Liver (tissue), 9 donors: ENCODE results near the gene SLC39A1. TPM values are rescaled to one million over a fixed set of nuclear protein-coding genes. Genes with fewer than 3 reads are reported as not detected.

Experiments used
- DNase-seq: peaks from one replicate; pipeline ENCODE4 v3.0.0-alpha.2; 2017; ENCODE audit warnings: low spot score
- H3K27ac ChIP-seq, 2 donors: one replicate each; pipeline ENCODE4 v1.7.0; 2013; ENCODE audit warnings: inconsistent platforms in 2 of 2, low read length in 2 of 2, control low read depth in 1 of 2, low read depth in 1 of 2, mild to moderate bottlenecking in 1 of 2
- H3K27me3 ChIP-seq, 4 donors: one replicate each; pipeline versions ENCODE4 v1.6.1 to v1.7.0; 2013; ENCODE audit warnings: low read length in 3 of 4, inconsistent platforms in 1 of 4, mild to moderate bottlenecking in 1 of 4, moderate library complexity in 1 of 4; ENCODE audit not compliant: control insufficient read depth in 4 of 4, insufficient read depth in 4 of 4
- H3K36me3 ChIP-seq, 4 donors: one replicate each; pipeline versions ENCODE4 v1.6.1 to v1.7.0; 2013; ENCODE audit warnings: low read length in 3 of 4, mild to moderate bottlenecking in 3 of 4, low read depth in 1 of 4, moderate library complexity in 1 of 4; ENCODE audit not compliant: control insufficient read depth in 4 of 4, insufficient read depth in 3 of 4
- H3K4me1 ChIP-seq, 4 donors: one replicate each; pipeline versions ENCODE4 v1.6.1 to v1.7.0; 2013; ENCODE audit warnings: low read length in 3 of 4, mild to moderate bottlenecking in 3 of 4, moderate library complexity in 1 of 4; ENCODE audit not compliant: control insufficient read depth in 4 of 4, insufficient read depth in 4 of 4
- H3K4me3 ChIP-seq, 3 donors: one replicate each; pipeline versions ENCODE4 v1.6.1 to v1.7.0; 2013; ENCODE audit warnings: low read length in 3 of 3, control low read depth in 1 of 3, low read depth in 1 of 3, mild to moderate bottlenecking in 1 of 3
- H3K9ac ChIP-seq, 2 donors: one replicate each; pipeline ENCODE4 v1.7.0; 2013; ENCODE audit warnings: low read length in 2 of 2, mild to moderate bottlenecking in 2 of 2, moderate library complexity in 2 of 2, control low read depth in 1 of 2, low read depth in 1 of 2
- H3K9me3 ChIP-seq, 4 donors: one replicate each; pipeline versions ENCODE4 v1.6.1 to v1.7.0; 2013; ENCODE audit warnings: low read length in 3 of 4; ENCODE audit not compliant: control insufficient read depth in 4 of 4
- ATF3 ChIP-seq: IDR thresholded peaks from 2 replicates; pipeline ENCODE4 v1.6.1; 2016; ENCODE audit warnings: antibody characterized with exemption
- FOXA1 ChIP-seq: IDR thresholded peaks from 2 replicates; pipeline ENCODE4 v1.6.1; 2016; ENCODE audit warnings: antibody characterized with exemption
- FOXA2 ChIP-seq: IDR thresholded peaks from 2 replicates; pipeline ENCODE4 v1.6.1; 2016; ENCODE audit warnings: antibody characterized with exemption
- GABPA ChIP-seq, 2 donors: IDR thresholded peaks in 1 of 2; conservative IDR thresholded peaks in 1 of 2; 2 replicates each; pipeline ENCODE4 v1.6.1; 2016; ENCODE audit warnings: antibody characterized with exemption in 2 of 2, mild to moderate bottlenecking in 1 of 2, moderate library complexity in 1 of 2
- HNF4A ChIP-seq, 2 donors: conservative IDR thresholded peaks; 2 replicates each; pipeline ENCODE4 v1.6.1; 2016; ENCODE audit warnings: antibody characterized with exemption in 2 of 2, mild to moderate bottlenecking in 2 of 2
- HNF4G ChIP-seq: IDR thresholded peaks from 2 replicates; pipeline ENCODE4 v1.6.1; 2016; ENCODE audit warnings: antibody characterized with exemption
- JUND ChIP-seq, 2 donors: IDR thresholded peaks; 2 replicates each; pipeline ENCODE4 v1.6.1; 2016; ENCODE audit warnings: antibody characterized with exemption in 2 of 2
- MAX ChIP-seq: IDR thresholded peaks from 2 replicates; pipeline ENCODE4 v1.6.1; 2016; ENCODE audit warnings: antibody characterized with exemption
- NR2F2 ChIP-seq: IDR thresholded peaks from 2 replicates; pipeline ENCODE4 v1.6.1; 2016; ENCODE audit warnings: antibody characterized with exemption
- RAD21 ChIP-seq, 2 donors: IDR thresholded peaks; 2 replicates each; pipeline ENCODE4 v1.6.1; 2016; ENCODE audit warnings: antibody characterized with exemption in 2 of 2, mild to moderate bottlenecking in 2 of 2
- RXRA ChIP-seq, 2 donors: IDR thresholded peaks; 2 replicates each; pipeline ENCODE4 v1.6.1; 2017 to 2018; ENCODE audit warnings: antibody characterized with exemption in 2 of 2, mild to moderate bottlenecking in 1 of 2
- SP1 ChIP-seq: IDR thresholded peaks from 2 replicates; pipeline ENCODE4 v1.6.1; 2018; ENCODE audit warnings: antibody characterized with exemption, mild to moderate bottlenecking
- TAF1 ChIP-seq: conservative IDR thresholded peaks from 2 replicates; pipeline ENCODE4 v1.6.1; 2016; ENCODE audit warnings: antibody characterized with exemption, mild to moderate bottlenecking
- YY1 ChIP-seq: IDR thresholded peaks from 2 replicates; pipeline ENCODE4 v1.6.1; 2016; ENCODE audit warnings: antibody characterized with exemption, mild to moderate bottlenecking
- WGBS: extraction: QIAGEN DNeasy Blood & Tissue Kit; methylation state at CpG from one replicate; pipeline ENCODE4 v1.1.7; 2013; 5-methylcytosine and 5-hydroxymethylcytosine counted together
- polyA plus RNA-seq, 2 donors: library from polyadenylated mRNA; stranded (reverse) in 1 of 2; unstranded in 1 of 2; fragments of 200-250 nt in 1 of 2; fragments of >200 nt in 1 of 2; fragmentation: Nextera tagmentation in 1 of 2; extraction: Ambion mirVana in 1 of 2; gene quantifications; one replicate each; pipeline versions ENCODE4 v1.2.1 to v1.2.3, GENCODE V29; 2013 to 2015
- total RNA-seq, 2 donors: library from RNA; depleted of rRNA; stranded (reverse); fragments of >200 nt; gene quantifications; one replicate each; pipeline ENCODE4 v1.2.3, GENCODE V29; 2014
- TF ChIP-seq, protein P1 (sequence below): fragments of 150-350 bp; IDR thresholded peaks from 2 replicates; pipeline ENCODE4 v1.5.1; 2017; ENCODE audit warnings: improper control_type of control experiment, low read depth, low read length; ENCODE audit not compliant: missing input control
- TF ChIP-seq, protein P2 (sequence below): IDR thresholded peaks from 2 replicates; pipeline ENCODE4 v1.6.1; 2016; ENCODE audit warnings: antibody characterized with exemption
- TF ChIP-seq, protein P3 (sequence below): IDR thresholded peaks from 2 replicates; pipeline ENCODE4 v1.6.1; 2016; ENCODE audit warnings: antibody characterized with exemption, mild to moderate bottlenecking
- donor health status: healthy.
- donor health status: healthy.
- donor health status: healthy.
- donor health status: healthy.
- donor health status: healthy.

SLC39A1 gene
- total and polyA plus RNA-seq, 4 donors = 38.8 to 70.3 (median 54.6) TPM

DNA sequence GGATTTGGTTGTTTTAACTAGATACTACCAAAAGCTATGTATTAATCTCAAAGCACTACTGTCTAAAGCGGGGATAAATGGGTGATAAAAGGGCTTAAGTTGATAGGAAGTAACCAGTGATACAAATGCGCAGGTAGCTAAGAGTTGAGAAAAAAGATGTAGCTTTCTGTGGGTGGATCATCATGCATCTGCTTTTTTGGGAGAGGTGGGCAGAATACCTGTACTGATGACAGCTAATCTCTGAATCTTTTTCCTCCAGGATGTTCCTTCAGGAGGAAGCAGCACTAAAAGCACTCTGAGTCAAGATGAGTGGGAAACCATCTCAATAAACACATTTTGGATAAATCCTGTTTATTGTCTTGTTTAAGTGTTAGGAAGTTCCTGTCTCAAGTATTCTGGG lies 28.5 kb upstream of the SLC39A1 start:
- no peak for TF ChIP-seq YY1
- TF ChIP-seq JUND (IDR thresholded peaks at IDR 0.05) = no peak
- no peak for TF ChIP-seq RXRA (IDR thresholded peaks at IDR 0.05)
- no peak for TF ChIP-seq FOXA2
- no peak for TF ChIP-seq TAF1
- TF ChIP-seq NR2F2 = no peak
- TF ChIP-seq, protein P1, sequence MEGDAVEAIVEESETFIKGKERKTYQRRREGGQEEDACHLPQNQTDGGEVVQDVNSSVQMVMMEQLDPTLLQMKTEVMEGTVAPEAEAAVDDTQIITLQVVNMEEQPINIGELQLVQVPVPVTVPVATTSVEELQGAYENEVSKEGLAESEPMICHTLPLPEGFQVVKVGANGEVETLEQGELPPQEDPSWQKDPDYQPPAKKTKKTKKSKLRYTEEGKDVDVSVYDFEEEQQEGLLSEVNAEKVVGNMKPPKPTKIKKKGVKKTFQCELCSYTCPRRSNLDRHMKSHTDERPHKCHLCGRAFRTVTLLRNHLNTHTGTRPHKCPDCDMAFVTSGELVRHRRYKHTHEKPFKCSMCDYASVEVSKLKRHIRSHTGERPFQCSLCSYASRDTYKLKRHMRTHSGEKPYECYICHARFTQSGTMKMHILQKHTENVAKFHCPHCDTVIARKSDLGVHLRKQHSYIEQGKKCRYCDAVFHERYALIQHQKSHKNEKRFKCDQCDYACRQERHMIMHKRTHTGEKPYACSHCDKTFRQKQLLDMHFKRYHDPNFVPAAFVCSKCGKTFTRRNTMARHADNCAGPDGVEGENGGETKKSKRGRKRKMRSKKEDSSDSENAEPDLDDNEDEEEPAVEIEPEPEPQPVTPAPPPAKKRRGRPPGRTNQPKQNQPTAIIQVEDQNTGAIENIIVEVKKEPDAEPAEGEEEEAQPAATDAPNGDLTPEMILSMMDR = no peak
- TF ChIP-seq MAX = no peak
- no peak for TF ChIP-seq SP1
- TF ChIP-seq, protein P2, sequence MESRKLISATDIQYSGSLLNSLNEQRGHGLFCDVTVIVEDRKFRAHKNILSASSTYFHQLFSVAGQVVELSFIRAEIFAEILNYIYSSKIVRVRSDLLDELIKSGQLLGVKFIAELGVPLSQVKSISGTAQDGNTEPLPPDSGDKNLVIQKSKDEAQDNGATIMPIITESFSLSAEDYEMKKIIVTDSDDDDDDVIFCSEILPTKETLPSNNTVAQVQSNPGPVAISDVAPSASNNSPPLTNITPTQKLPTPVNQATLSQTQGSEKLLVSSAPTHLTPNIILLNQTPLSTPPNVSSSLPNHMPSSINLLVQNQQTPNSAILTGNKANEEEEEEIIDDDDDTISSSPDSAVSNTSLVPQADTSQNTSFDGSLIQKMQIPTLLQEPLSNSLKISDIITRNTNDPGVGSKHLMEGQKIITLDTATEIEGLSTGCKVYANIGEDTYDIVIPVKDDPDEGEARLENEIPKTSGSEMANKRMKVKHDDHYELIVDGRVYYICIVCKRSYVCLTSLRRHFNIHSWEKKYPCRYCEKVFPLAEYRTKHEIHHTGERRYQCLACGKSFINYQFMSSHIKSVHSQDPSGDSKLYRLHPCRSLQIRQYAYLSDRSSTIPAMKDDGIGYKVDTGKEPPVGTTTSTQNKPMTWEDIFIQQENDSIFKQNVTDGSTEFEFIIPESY = no peak
- TF ChIP-seq ATF3 = no peak
- TF ChIP-seq FOXA1 = no peak
- no peak for TF ChIP-seq RAD21 (IDR thresholded peaks at IDR 0.05)
- no peak for TF ChIP-seq HNF4A (conservative IDR thresholded peaks at IDR 0.05)
- TF ChIP-seq, protein P3, sequence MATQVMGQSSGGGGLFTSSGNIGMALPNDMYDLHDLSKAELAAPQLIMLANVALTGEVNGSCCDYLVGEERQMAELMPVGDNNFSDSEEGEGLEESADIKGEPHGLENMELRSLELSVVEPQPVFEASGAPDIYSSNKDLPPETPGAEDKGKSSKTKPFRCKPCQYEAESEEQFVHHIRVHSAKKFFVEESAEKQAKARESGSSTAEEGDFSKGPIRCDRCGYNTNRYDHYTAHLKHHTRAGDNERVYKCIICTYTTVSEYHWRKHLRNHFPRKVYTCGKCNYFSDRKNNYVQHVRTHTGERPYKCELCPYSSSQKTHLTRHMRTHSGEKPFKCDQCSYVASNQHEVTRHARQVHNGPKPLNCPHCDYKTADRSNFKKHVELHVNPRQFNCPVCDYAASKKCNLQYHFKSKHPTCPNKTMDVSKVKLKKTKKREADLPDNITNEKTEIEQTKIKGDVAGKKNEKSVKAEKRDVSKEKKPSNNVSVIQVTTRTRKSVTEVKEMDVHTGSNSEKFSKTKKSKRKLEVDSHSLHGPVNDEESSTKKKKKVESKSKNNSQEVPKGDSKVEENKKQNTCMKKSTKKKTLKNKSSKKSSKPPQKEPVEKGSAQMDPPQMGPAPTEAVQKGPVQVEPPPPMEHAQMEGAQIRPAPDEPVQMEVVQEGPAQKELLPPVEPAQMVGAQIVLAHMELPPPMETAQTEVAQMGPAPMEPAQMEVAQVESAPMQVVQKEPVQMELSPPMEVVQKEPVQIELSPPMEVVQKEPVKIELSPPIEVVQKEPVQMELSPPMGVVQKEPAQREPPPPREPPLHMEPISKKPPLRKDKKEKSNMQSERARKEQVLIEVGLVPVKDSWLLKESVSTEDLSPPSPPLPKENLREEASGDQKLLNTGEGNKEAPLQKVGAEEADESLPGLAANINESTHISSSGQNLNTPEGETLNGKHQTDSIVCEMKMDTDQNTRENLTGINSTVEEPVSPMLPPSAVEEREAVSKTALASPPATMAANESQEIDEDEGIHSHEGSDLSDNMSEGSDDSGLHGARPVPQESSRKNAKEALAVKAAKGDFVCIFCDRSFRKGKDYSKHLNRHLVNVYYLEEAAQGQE = no peak
- no peak for TF ChIP-seq GABPA (IDR thresholded peaks at IDR 0.05 in 1 of 2, conservative IDR thresholded peaks at IDR 0.05 in 1 of 2)
- TF ChIP-seq HNF4G = no peak
- Histone ChIP-seq H3K9me3 (no peaks in the 10 kb centered on the region), H3K27me3 (no peaks in the 10 kb centered on the region), H3K27ac (peak overlapping the region; percentile 79 to 88), H3K4me1 (peaks cover 3 to 22% (median 16%) of the 10 kb centered on the region in 4 donors), H3K36me3 (peaks cover 2 to 25% (median 19%) of the 10 kb centered on the region in 4 donors), H3K4me3 (peak overlapping the region; percentile 58 to 100 (median 88)), H3K9ac (peak overlapping the region; percentile 87 to 95)
- 90% methylated on average over 2 of the region's 2 CpGs for WGBS
- no peak for DNase-seq
